T-helper 1 cell treated with Interleukin-12 subunit alpha and Interleukin-12 subunit beta and Interleukin-4 antibody, amounts not matched to agents 30 ng/mL and 1 ng/mL, for 36 hours (primary cell): ENCODE data around the gene DEF6. TPM values are rescaled to one million over a fixed set of nuclear protein-coding genes. Genes with fewer than 3 reads are reported as not detected.
"Not testable (repeated sequence)": the region's sequence is repeated elsewhere in the genome, so short reads cannot be mapped to it uniquely, and the experiment has no call there.

ENCODE experiments used
- intact Hi-C: fragments of 100-400 bp; cut with micrococcal nuclease; formaldehyde crosslinking; loops from one replicate; pipeline ENCODE4 v1.15.1; 2024
- total RNA-seq: library from RNA; stranded (reverse); gene quantifications from 2 replicates; pipeline ENCODE4 v1.2.3, GENCODE V29; 2022

The DEF6 gene
- total RNA-seq, 1 donor from 2014 or later = 220 TPM

DNA sequence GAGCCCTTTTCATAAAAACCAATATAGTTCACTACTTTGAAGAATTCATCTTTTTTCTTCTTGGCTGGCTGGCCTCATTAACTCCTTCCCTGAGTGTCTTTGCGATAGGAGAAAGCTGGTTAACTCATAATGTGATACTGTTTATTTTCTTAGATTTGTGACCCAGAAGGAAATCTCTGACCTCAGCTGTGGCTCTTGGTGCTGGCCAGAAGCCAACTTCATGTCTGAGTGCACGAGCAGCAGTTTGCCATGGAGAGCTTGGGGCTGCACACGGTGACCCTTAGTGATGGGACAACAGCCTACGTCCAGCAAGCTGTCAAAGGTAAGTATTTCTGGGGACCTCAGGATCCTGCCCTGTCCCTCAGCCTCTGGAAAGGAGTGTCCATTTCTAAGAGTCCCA lies 16.7 kb upstream of the DEF6 start:
- intact Hi-C loops = no loop called here

DNA sequence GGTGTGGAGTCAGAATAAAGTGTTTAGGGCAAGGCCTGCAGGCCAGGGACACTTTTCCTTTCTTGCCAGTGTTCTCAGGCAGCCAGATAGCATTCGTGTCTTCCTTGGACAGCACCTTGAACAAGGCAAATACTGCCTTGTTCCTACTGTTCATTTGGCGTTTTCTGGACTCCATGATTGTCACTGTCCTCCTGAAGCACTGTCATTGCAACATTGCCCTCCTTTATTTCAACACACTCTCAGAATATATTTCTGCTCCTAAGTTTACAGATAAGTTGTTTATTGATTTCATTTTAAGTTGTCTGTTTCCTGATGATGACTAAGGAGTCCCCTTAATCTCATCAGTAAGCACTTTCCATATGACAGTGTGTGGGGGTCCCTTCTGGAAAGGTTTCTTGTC lies 15.1 kb upstream of the DEF6 start:
- intact Hi-C loops = no loop called here

DNA sequence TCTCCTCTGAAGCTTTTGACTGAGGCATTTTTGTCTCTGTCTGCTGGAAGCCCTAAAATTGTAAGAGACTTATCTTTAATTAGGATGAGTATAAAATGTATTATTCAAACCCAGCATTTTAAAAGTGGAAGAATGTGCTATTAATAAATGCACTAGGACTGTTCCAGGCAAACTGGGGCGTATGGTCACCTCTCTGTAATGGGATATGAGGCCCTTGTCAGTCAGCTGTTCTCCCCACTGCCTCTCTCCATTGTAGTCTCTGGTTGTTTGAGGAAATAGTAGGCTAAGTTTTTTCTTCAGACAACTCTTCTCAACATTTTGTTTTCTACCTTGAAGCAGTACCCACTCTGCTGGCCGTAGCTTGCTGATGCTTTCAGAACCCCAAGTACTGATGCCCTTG lies 14.3 kb upstream of the DEF6 start:
- intact Hi-C loops = no loop called here

GRCh38 chr6:35287671-35288396 lies 9.8 kb upstream of the DEF6 start:
- intact Hi-C loops = no loop called here

- intact Hi-C loops = no loop called here
Measured at GRCh38 chr6:35288834-35289233, 8.8 kb upstream of the DEF6 start.

DNA sequence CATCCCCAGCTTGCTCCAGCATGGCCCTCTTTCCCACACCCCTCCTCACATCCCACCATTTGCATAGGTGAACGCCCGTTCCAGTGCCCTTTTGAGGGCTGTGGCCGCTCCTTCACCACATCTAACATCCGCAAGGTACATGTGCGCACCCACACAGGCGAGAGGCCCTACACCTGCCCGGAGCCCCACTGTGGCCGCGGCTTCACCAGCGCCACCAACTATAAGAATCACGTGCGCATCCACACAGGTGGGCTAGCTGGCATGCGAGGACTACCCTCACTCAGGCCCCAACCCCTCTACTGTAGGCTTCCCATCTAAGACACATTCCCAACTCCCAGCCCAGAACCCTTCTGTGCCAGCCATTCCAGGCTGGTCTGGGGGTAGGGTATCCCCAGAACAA lies 6.1 kb upstream of the DEF6 start:
- intact Hi-C loops = no loop called here

GRCh38 chr6:35292494-35292893 lies 5.1 kb upstream of the DEF6 start:
- intact Hi-C loops = no loop called here

DNA sequence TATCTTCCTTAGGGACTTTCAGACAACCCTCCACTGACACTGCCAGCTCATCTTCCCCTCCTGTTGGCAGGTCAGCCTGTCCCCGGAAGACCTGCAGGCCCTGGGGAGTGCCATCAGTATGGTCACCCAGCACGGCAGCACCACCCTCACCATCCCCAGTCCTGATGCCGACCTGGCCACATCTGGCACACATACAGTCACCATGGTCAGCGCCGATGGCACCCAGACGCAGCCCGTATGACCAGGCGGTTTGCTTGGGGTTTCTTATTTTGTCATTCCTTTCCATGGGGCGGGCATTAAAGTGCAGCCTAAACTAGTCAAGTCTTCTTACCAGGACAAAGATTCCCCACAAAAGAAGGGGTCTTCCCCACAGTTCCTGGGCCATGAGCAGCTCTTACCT lies 3.9 kb upstream of the DEF6 start:
- intact Hi-C loops = loop anchor here (1.0 to 2.0 kb wide), 5 partner anchors 35 to 444 kb away; partner anchors contain the start of genes ARMC12 and ZNF76

DNA sequence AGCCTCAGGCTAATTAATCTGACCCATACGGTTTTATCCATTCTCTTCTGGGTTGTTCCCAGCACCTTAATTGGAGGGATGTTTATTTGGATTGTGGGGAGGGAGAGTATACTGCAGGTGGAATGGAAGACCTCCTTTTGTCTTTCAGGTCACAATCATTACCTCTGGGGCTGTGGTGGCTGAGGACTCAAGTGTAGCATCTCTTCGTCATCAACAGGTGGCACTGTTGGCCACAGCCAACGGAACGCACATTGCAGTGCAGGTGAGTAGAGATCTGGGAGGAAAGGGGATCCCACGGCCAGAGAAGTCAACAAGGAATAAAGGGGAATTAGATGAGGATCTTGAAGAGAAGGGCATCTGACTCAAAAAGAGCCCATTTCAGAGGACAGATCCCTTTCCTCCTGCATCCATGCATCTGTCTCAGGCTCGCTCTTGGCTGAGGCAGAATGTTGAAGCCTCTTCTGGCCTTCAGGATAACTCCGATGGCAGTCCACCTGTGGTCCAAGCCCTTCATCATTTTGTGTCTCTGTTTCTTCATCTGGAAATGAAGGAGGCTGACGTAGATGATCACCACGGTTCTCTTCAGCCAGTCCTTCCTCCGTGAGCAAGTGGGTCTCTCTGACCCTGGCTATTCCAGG lies 3.2 kb upstream of the DEF6 start:
- intact Hi-C loops = loop anchor here (1.0 to 2.0 kb wide), 5 partner anchors 36 to 443 kb away; partner anchors contain the start of genes ARMC12 and ZNF76

DNA sequence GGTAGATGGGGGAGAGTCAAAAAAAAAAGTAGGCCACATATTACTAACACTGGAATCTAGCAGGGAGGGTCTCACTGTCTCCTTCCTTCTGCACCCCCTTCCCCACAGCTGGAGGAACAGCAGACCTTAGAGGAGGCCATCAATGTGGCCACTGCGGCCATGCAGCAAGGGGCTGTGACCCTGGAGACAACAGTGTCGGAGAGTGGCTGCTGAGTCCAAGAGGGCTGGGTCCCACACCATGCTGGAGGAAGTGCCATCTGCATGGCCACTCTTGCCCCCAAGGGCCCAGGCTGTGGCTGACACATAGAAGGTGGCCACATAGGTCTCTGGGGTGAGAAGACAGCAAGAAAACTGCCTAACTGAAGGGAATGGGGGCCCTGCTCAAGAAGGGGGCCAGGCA lies 2.6 kb upstream of the DEF6 start:
- intact Hi-C loops = loop anchor here (2.0 kb wide), 1 partner anchor 36 kb away; the partner anchor contains the start of gene ZNF76

DNA sequence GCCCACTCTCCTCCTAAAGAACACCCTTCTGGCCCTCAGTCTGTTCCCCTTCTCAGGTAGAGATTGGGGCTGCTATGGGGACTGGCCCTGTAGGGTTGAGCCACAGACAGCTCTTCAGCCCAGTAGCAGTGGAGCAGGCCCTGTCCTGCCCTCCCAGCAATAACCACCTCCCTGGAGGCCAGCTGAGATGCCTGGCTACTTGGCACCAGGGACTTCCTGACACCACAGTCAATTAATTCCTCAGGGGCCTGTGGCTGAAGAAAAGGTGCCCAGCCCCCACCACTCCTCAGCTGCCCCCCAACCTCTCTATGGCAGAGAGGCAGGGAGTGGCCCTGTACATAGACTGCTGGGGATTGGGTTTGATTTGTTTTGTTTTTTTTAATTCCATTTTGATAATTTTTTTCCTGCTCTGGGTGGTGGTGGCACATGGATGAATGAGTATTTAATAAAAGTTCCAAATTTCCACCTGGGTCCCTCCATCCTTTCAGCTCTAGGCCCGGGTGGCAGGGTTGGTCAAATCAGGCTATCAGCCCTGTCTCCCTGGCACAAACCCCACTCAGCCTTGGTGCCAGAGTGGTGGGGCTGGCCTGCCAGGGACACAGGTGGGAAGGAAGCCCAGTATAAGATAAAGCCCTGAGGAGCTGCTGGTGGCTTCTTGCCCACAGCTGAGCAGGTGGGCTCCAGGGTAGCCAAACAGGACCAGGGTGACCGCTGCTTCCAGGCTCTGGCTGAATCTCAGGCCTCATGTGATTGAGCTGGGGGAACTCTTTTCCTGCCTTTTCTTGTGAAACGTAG lies 1.9 kb upstream of the DEF6 start:
- intact Hi-C loops = loop anchor here (2.0 kb wide), 1 partner anchor 37 kb away; the partner anchor contains the start of gene ZNF76

DNA sequence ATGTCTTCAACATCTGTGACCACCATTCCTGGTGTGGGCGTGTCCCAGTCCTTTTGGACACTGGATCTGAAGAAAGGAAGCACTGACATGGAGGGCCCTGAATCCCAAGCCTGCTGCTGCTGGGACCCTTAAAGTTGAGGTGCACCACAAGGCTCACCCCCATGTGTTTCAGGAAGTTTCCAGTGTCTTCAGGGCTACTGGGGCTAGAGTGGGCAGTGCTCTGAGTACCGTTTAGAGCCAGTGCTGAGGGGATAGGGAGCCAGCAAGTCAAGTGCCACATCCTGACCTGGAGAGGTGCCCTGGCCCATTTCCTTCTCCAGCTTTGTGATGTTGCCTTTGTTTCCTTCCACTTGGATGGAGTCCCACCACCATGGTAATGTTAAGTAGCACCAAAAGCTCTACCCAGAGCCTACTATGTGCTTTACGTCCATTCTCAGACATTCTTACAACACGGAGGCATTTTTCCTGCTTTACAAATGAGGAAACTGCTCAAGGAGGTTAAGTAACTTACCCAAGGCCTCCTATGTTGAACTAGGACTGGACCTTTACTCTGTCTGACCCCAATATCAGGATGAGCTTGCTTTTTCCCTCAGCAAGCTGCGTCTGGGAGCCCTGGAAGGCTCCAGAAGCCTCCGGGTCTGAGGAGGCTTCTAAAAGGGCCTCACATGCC lies 552 bp upstream of the DEF6 start:
- intact Hi-C loops = loop anchor here (1.0 kb wide), 6 partner anchors 14 to 439 kb away; partner anchors contain the start of genes PPARD and RPL10A

GRCh38 chr6:35298625-35299140 lies 1.1 kb downstream of the DEF6 start:
- intact Hi-C loops = no loop called here

GRCh38 chr6:35299674-35300073 lies 2.1 kb downstream of the DEF6 start:
- intact Hi-C loops = no loop called here

GRCh38 chr6:35300848-35301247 lies 3.2 kb downstream of the DEF6 start:
- intact Hi-C loops = no loop called here

GRCh38 chr6:35302604-35303241 lies 5.1 kb downstream of the DEF6 start:
- intact Hi-C loops = loop anchor here (1.0 to 2.0 kb wide), 6 partner anchors 9 to 616 kb away; partner anchors contain the start of genes RPL10A and ZNF76

- intact Hi-C loops = no loop called here
Measured at GRCh38 chr6:35304299-35304698, 6.7 kb downstream of the DEF6 start.

DNA sequence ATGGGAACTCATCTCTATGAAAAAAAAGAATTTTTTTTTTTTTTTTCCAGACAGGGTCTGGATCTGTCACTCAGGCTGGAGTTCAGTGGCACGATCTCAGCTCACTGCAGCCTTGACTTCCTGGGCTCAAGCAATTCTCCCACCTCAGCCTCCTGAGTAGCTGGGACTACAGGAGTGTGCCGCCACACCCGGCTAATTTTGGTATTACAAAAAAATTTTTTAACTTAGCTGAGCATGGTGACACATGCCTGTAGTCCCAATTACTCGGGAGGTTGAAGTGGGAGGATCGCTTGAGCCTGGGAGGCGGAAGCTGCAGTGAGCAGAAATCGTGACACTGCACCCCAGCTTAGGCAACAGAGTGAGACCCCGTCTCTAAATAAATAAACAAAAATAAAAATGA lies 7.5 kb downstream of the DEF6 start:
- intact Hi-C loops = no loop called here

- intact Hi-C loops = not testable (repeated sequence)
Measured at GRCh38 chr6:35307138-35307537, 9.5 kb downstream of the DEF6 start.

DNA sequence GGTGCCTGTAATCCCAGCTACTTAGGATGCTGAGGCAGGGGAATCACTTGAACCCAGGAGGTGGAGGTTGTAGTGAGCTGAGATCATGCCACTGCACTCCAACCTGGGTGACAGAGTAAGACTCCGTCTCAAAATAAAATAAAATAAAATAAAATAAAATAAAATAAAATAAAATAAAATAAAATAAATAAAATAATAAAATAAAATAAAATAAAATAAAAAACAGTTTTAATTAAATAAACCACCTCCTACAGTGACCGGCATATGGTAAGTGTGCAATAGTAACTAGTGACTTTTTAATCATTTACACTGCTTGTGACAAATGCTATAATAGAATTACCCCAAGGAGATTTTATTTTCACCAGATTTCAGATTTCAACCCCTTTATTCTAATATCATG lies 10.9 kb downstream of the DEF6 start:
- intact Hi-C loops = not testable (repeated sequence)
